Neuron (in vitro differentiated cells): ENCODE results near the gene EXTL1.

Source experiments
- H2AFZ ChIP-seq: one replicate; pipeline ENCODE4 v1.6.1; 2013; ENCODE audit warnings: low read depth, mild to moderate bottlenecking, inconsistent platforms, low read length, moderate library complexity
- H3K27me3 ChIP-seq: one replicate; pipeline ENCODE4 v1.6.1; 2013; ENCODE audit warnings: low read length; ENCODE audit not compliant: insufficient read depth
- H3K36me3 ChIP-seq: one replicate; pipeline ENCODE4 v1.6.1; 2013; ENCODE audit warnings: low read length; ENCODE audit not compliant: insufficient read depth
- H3K4me1 ChIP-seq: one replicate; pipeline ENCODE4 v1.6.1; 2013; ENCODE audit warnings: low read length; ENCODE audit not compliant: insufficient read depth
- H3K4me3 ChIP-seq: 2 replicates; pipeline ENCODE4 v1.5.1; 2013; ENCODE audit warnings: mild to moderate bottlenecking, low read length, moderate library complexity
- H3K9me3 ChIP-seq: one replicate; pipeline ENCODE4 v1.6.1; 2013; ENCODE audit warnings: low read length

EXTL1 gene

GRCh38 chr1:26060832-26061574 lies 39.4 kb downstream of the EXTL1 start:
- Histone ChIP-seq H3K4me3 (no peak overlapping the region), H3K4me1 (no peaks in the 10 kb centered on the region), H3K9me3 (no peaks in the 10 kb centered on the region), H2AFZ (no peak overlapping the region), H3K27me3 (peaks cover 28% of the 10 kb centered on the region), H3K36me3 (no peaks in the 10 kb centered on the region)

GRCh38 chr1:26064553-26064952 lies 43.0 kb downstream of the EXTL1 start:
- Histone ChIP-seq H2AFZ (no peak overlapping the region), H3K4me1 (no peaks in the 10 kb centered on the region), H3K4me3 (no peak overlapping the region), H3K27me3 (peaks cover 17% of the 10 kb centered on the region), H3K9me3 (no peaks in the 10 kb centered on the region), H3K36me3 (no peaks in the 10 kb centered on the region)

GRCh38 chr1:26066160-26066559 lies 44.6 kb downstream of the EXTL1 start:
- Histone ChIP-seq H3K4me3 (no peak overlapping the region), H3K4me1 (no peaks in the 10 kb centered on the region), H3K9me3 (no peaks in the 10 kb centered on the region), H3K27me3 (peaks cover 17% of the 10 kb centered on the region), H3K36me3 (no peaks in the 10 kb centered on the region), H2AFZ (no peak overlapping the region)

GRCh38 chr1:26066857-26067256 lies 45.3 kb downstream of the EXTL1 start:
- Histone ChIP-seq H3K4me3 (no peak overlapping the region), H3K27me3 (peaks cover 17% of the 10 kb centered on the region), H3K4me1 (no peaks in the 10 kb centered on the region), H2AFZ (no peak overlapping the region), H3K36me3 (no peaks in the 10 kb centered on the region), H3K9me3 (no peaks in the 10 kb centered on the region)

- peaks cover 14% of the 10 kb centered on the region for H3K27me3 ChIP-seq
Observed at GRCh38 chr1:26067432-26067911, 45.9 kb downstream of the EXTL1 start, which contains the start of gene TRIM63. TSS of gene TRIM63 (minus strand) at chr1:26067630. CDS start at chr1:26067494, 136 bp downstream.

GRCh38 chr1:26069941-26070295 lies 48.3 kb downstream of the EXTL1 start:
- H3K27me3 ChIP-seq: peaks cover 8% of the 10 kb centered on the region
- H3K9me3 ChIP-seq: no peaks in the 10 kb centered on the region
- no peak overlapping the region for H3K4me3 ChIP-seq
- no peak overlapping the region for H2AFZ ChIP-seq
- no peaks in the 10 kb centered on the region for H3K36me3 ChIP-seq
- H3K4me1 ChIP-seq: no peaks in the 10 kb centered on the region

More at GRCh38 chr1:26067432-26067911, 45.9 kb downstream of the EXTL1 start, which contains the start of gene TRIM63:
- Histone ChIP-seq H3K4me1 (no peaks in the 10 kb centered on the region), H2AFZ (no peak within 1 kb of the TSS), H3K36me3 (no peaks in the 10 kb centered on the region), H3K4me3 (no peak within 1 kb of the TSS), H3K9me3 (no peaks in the 10 kb centered on the region)

GRCh38 chr1:26070296-26070962 lies 48.9 kb downstream of the EXTL1 start:
- H3K27me3 ChIP-seq: peaks cover 8% of the 10 kb centered on the region
- H3K36me3 ChIP-seq: no peaks in the 10 kb centered on the region
- H3K4me3 ChIP-seq: no peak overlapping the region
- H2AFZ ChIP-seq: no peak overlapping the region
- no peaks in the 10 kb centered on the region for H3K4me1 ChIP-seq
- H3K9me3 ChIP-seq: no peaks in the 10 kb centered on the region

GRCh38 chr1:26070963-26071342 lies 49.4 kb downstream of the EXTL1 start:
- H2AFZ ChIP-seq: no peak overlapping the region
- no peaks in the 10 kb centered on the region for H3K9me3 ChIP-seq
- H3K4me1 ChIP-seq: no peaks in the 10 kb centered on the region
- H3K27me3 ChIP-seq: peaks cover 6% of the 10 kb centered on the region
- no peak overlapping the region for H3K4me3 ChIP-seq
- H3K36me3 ChIP-seq: no peaks in the 10 kb centered on the region

GRCh38 chr1:26072305-26072704 lies 50.7 kb downstream of the EXTL1 start:
- no peak overlapping the region for H3K4me3 ChIP-seq
- no peaks in the 10 kb centered on the region for H3K9me3 ChIP-seq
- no peak overlapping the region for H2AFZ ChIP-seq
- H3K27me3 ChIP-seq: peaks cover under 1% of the 10 kb centered on the region
- H3K4me1 ChIP-seq: no peaks in the 10 kb centered on the region
- H3K36me3 ChIP-seq: no peaks in the 10 kb centered on the region

GRCh38 chr1:26075421-26076144 lies 54.0 kb downstream of the EXTL1 start:
- Histone ChIP-seq H2AFZ (no peak overlapping the region), H3K9me3 (no peaks in the 10 kb centered on the region), H3K36me3 (no peaks in the 10 kb centered on the region), H3K4me3 (no peak overlapping the region), H3K27me3 (peaks cover 6% of the 10 kb centered on the region), H3K4me1 (no peaks in the 10 kb centered on the region)

- Histone ChIP-seq H3K4me1 (no peaks in the 10 kb centered on the region), H3K9me3 (no peaks in the 10 kb centered on the region), H3K4me3 (no peak overlapping the region), H2AFZ (no peak overlapping the region), H3K36me3 (no peaks in the 10 kb centered on the region), H3K27me3 (peaks cover 6% of the 10 kb centered on the region)
Observed at GRCh38 chr1:26077524-26077923, 55.9 kb downstream of the EXTL1 start.

GRCh38 chr1:26078286-26079177 lies 57.0 kb downstream of the EXTL1 start:
- no peak overlapping the region for H2AFZ ChIP-seq
- no peak overlapping the region for H3K4me3 ChIP-seq
- peaks cover 11% of the 10 kb centered on the region for H3K27me3 ChIP-seq
- H3K4me1 ChIP-seq: no peaks in the 10 kb centered on the region
- no peaks in the 10 kb centered on the region for H3K9me3 ChIP-seq
- no peaks in the 10 kb centered on the region for H3K36me3 ChIP-seq
